H9 (cell line): Measurements from ENCODE around the gene MYH11. TPM values are rescaled to one million over a fixed set of nuclear protein-coding genes. Genes with fewer than 3 reads are reported as not detected.
A peak's percentile ranks its signal among the peaks of the same experiment; 100 is the strongest.

ENCODE experiments used
- DNase-seq: peaks from one replicate; pipeline ENCODE4 v3.0.0-alpha.2; 2017
- H2AFZ ChIP-seq: one replicate; pipeline ENCODE4 v1.6.1; 2013; ENCODE audit warnings: mild to moderate bottlenecking, low read length, control low read depth, moderate library complexity
- H2AK5ac ChIP-seq: 2 replicates; pipeline ENCODE4 v1.6.1; 2013; ENCODE audit warnings: low read length, control low read depth, mixed read lengths; ENCODE audit not compliant: insufficient read length
- H2BK120ac ChIP-seq: one replicate; pipeline ENCODE4 v1.6.1; 2013; ENCODE audit warnings: low read depth, mild to moderate bottlenecking, low read length, control low read depth, inconsistent platforms; ENCODE audit not compliant: poor library complexity, severe bottlenecking
- H2BK12ac ChIP-seq: 2 replicates; pipeline ENCODE4 v1.6.1; 2013; ENCODE audit warnings: low read length, control low read depth, mixed read lengths, low read depth; ENCODE audit not compliant: insufficient read length
- H2BK15ac ChIP-seq: 2 replicates; pipeline ENCODE4 v1.6.1; 2013; ENCODE audit warnings: low read depth, low read length, control low read depth
- H2BK20ac ChIP-seq: one replicate; pipeline ENCODE4 v1.6.1; 2013; ENCODE audit warnings: low read depth, mild to moderate bottlenecking, low read length, control low read depth, inconsistent platforms; ENCODE audit not compliant: poor library complexity, severe bottlenecking
- H2BK5ac ChIP-seq: 2 replicates; pipeline ENCODE4 v1.6.1; 2013; ENCODE audit warnings: low read length, control low read depth, mixed read lengths; ENCODE audit not compliant: insufficient read length
- H3K14ac ChIP-seq: 2 replicates; pipeline ENCODE4 v1.6.1; 2013; ENCODE audit warnings: low read length, control low read depth; ENCODE audit not compliant: insufficient read depth
- H3K18ac ChIP-seq: 2 replicates; pipeline ENCODE4 v1.6.1; 2013; ENCODE audit warnings: low read depth, mild to moderate bottlenecking, mixed read lengths, low read length, control low read depth; ENCODE audit not compliant: insufficient read length
- H3K23ac ChIP-seq: 2 replicates; pipeline ENCODE4 v1.6.1; 2013; ENCODE audit warnings: low read length, control low read depth, mixed read lengths, low read depth; ENCODE audit not compliant: insufficient read length
- H3K23me2 ChIP-seq: 2 replicates; pipeline ENCODE4 v1.6.1; 2013; ENCODE audit warnings: low read depth, mild to moderate bottlenecking, mixed read lengths, low read length, control low read depth; ENCODE audit not compliant: insufficient read length, poor library complexity, severe bottlenecking
- H3K27ac ChIP-seq: 2 replicates; pipeline ENCODE4 v1.5.1; 2013; ENCODE audit warnings: low read length, control low read depth, mixed read lengths, low read depth; ENCODE audit not compliant: insufficient read length
- H3K27me3 ChIP-seq: 2 replicates; pipeline ENCODE4 v1.6.1; 2013; ENCODE audit warnings: low read length, control low read depth, inconsistent platforms; ENCODE audit not compliant: insufficient read depth
- H3K4ac ChIP-seq: 2 replicates; pipeline ENCODE4 v1.6.1; 2013; ENCODE audit warnings: low read depth, mild to moderate bottlenecking, control low read depth, inconsistent platforms, low read length, moderate library complexity
- H3K4me1 ChIP-seq: 2 replicates; pipeline ENCODE4 v1.6.1; 2013; ENCODE audit warnings: low read length, control low read depth, inconsistent platforms; ENCODE audit not compliant: insufficient read depth
- H3K4me2 ChIP-seq: 2 replicates; pipeline ENCODE4 v1.6.1; 2013; ENCODE audit warnings: low read length, control low read depth, mixed read lengths; ENCODE audit not compliant: insufficient read length, insufficient read depth
- H3K56ac ChIP-seq: 2 replicates; pipeline ENCODE4 v1.6.1; 2013; ENCODE audit warnings: low read depth, mild to moderate bottlenecking, mixed read lengths, low read length, control low read depth; ENCODE audit not compliant: insufficient read length
- H3K79me1 ChIP-seq: 2 replicates; pipeline ENCODE4 v1.6.1; 2013; ENCODE audit warnings: low read depth, mild to moderate bottlenecking, moderate library complexity, low read length, control low read depth, inconsistent platforms; ENCODE audit not compliant: insufficient read depth, poor library complexity, severe bottlenecking
- H3K79me2 ChIP-seq: 2 replicates; pipeline ENCODE4 v1.6.1; 2013; ENCODE audit warnings: low read length, control low read depth, inconsistent platforms; ENCODE audit not compliant: insufficient read depth
- H3K9ac ChIP-seq: 2 replicates; pipeline ENCODE4 v1.6.1; 2013; ENCODE audit warnings: low read length, control low read depth, mixed read lengths; ENCODE audit not compliant: insufficient read length; ENCODE audit errors: extremely low read depth
- H3K9me3 ChIP-seq: one replicate; pipeline ENCODE4 v1.6.1; 2013; ENCODE audit warnings: low read depth, low read length, inconsistent platforms; ENCODE audit not compliant: control insufficient read depth
- H3T11ph ChIP-seq: one replicate; pipeline ENCODE4 v1.6.1; 2013; ENCODE audit warnings: mild to moderate bottlenecking, low read length, control low read depth, inconsistent platforms
- H4K20me1 ChIP-seq: one replicate; pipeline ENCODE4 v1.6.1; 2013; ENCODE audit not compliant: control insufficient read depth, insufficient read length, insufficient read depth
- H4K5ac ChIP-seq: 2 replicates; pipeline ENCODE4 v1.6.1; 2013; ENCODE audit warnings: low read depth, mild to moderate bottlenecking, mixed read lengths, low read length, control low read depth; ENCODE audit not compliant: insufficient read length
- H4K8ac ChIP-seq: replicated peaks from 2 replicates; pipeline ENCODE4 v1.6.1; 2013; ENCODE audit warnings: low read length, control low read depth, mixed read lengths, low read depth; ENCODE audit not compliant: insufficient read length
- H4K91ac ChIP-seq: 2 replicates; pipeline ENCODE4 v1.6.1; 2013; ENCODE audit warnings: low read depth, mild to moderate bottlenecking, moderate library complexity, mixed read lengths, low read length, control low read depth; ENCODE audit not compliant: insufficient read length
- H3K27ac Mint-ChIP-seq, 3 experiments: 2 replicates in 2 of 3; 3 replicates in 1 of 3; pipeline ENCODE4 v1.8.0; 2020 to 2021; ENCODE audit warnings: mixed read lengths in 3 of 3, mild to moderate bottlenecking in 1 of 3, moderate library complexity in 1 of 3
- H3K27me3 Mint-ChIP-seq: 2 replicates; pipeline ENCODE4 v1.8.0; 2021; ENCODE audit warnings: low read depth, mild to moderate bottlenecking, moderate library complexity, mixed read lengths
- H3K36me3 Mint-ChIP-seq, 3 experiments: 2 replicates in 2 of 3; 3 replicates in 1 of 3; pipeline ENCODE4 v1.8.0; 2020 to 2021; ENCODE audit warnings: low read depth in 3 of 3, mixed read lengths in 3 of 3; ENCODE audit not compliant: insufficient read depth in 1 of 3
- H3K4me1 Mint-ChIP-seq, 2 experiments: 2 replicates each; pipeline ENCODE4 v1.8.0; 2020; ENCODE audit warnings: mixed read lengths in 2 of 2
- H3K4me3 Mint-ChIP-seq, 2 experiments: 2 replicates in 1 of 2; 3 replicates in 1 of 2; pipeline ENCODE4 v1.8.0; 2020 to 2021; ENCODE audit warnings: mild to moderate bottlenecking in 2 of 2, mixed read lengths in 2 of 2, moderate library complexity in 1 of 2
- H3K9me3 Mint-ChIP-seq, 2 experiments: 2 replicates in 1 of 2; 3 replicates in 1 of 2; pipeline ENCODE4 v1.8.0; 2020; ENCODE audit warnings: mild to moderate bottlenecking in 2 of 2, mixed read lengths in 2 of 2, moderate library complexity in 1 of 2
- WGBS: extraction: QIAGEN DNeasy Blood & Tissue Kit; methylation state at CpG from one replicate; pipeline ENCODE4 v1.1.7; 2013; ENCODE audit warnings: missing lambda C conversion rate, low lambda C conversion rate, mixed read lengths; ENCODE audit not compliant: insufficient read length; ENCODE audit errors: extremely low coverage; 5-methylcytosine and 5-hydroxymethylcytosine counted together
- total RNA-seq: library from RNA; stranded (reverse); gene quantifications from 2 replicates; pipeline ENCODE4 v1.2.1, GENCODE V29; 2021
- TF ChIP-seq, protein P1 (sequence below): fragments of 200-600 bp; sonication (generic); conservative IDR thresholded peaks from 3 replicates; pipeline ENCODE4 v1.8.0; 2021; ENCODE audit warnings: antibody characterized with exemption, mild to moderate bottlenecking

Gene MYH11
- total RNA-seq, 1 experiment from 2014 or later: 0.42 TPM

DNA sequence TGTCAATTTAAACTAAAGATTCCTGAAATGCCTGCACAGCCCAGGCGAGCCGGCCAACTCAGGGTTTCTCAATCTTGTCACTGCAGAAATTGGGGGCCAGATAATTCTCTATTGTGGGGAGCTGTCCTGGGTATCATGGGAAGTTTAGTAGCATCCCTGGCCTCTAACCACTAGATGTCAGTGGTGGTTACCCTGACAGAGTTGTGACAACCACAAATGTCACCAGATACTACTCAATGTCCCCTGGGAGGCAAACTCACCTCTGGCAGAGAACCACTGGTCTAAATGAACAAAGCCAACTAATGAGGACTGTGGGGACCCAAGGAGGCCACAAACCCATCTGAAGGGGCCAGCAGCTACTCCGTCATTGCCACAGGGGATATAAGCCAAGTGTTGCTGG is 90.9 kb downstream of the MYH11 start:
- Mint-ChIP-seq H3K36me3 (no peaks in the 10 kb centered on the region), H3K27me3 (no peaks in the 10 kb centered on the region; the same call in 1 of the 2 replicates), H3K27ac (no peak overlapping the region), H3K4me1 (peaks cover 10 to 12% of the 10 kb centered on the region in 2 experiments), H3K9me3 (no peaks in the 10 kb centered on the region), H3K4me3 (no peak overlapping the region)
- Histone ChIP-seq H3K23ac (no peak overlapping the region), H3K27me3 (no peaks in the 10 kb centered on the region), H2AK5ac (no peak overlapping the region), H3K18ac (no peak overlapping the region), H3K4me1 (no peaks in the 10 kb centered on the region), H3K14ac (no peak overlapping the region), H3K79me1 (no peaks in the 10 kb centered on the region), H2BK12ac (no peak overlapping the region), H3K4ac (no peak overlapping the region), H2BK15ac (no peak overlapping the region), H2BK5ac (no peak overlapping the region), H2BK120ac (no peak overlapping the region), H4K5ac (no peak overlapping the region), H2BK20ac (no peak overlapping the region), H3K23me2 (no peaks in the 10 kb centered on the region), H2AFZ (no peak overlapping the region), H3K9me3 (no peaks in the 10 kb centered on the region), H3K9ac (no peak overlapping the region), H4K8ac (no peak overlapping the region), H4K20me1 (no peaks in the 10 kb centered on the region), H3K79me2 (no peaks in the 10 kb centered on the region), H3K56ac (no peak overlapping the region), H3K27ac (no peak overlapping the region), H3T11ph (no peak overlapping the region), H3K4me2 (no peak overlapping the region), H4K91ac (no peak overlapping the region)
- no CpG with 5 or more reads among the region's 3 CpGs for WGBS
- TF ChIP-seq, protein P1, sequence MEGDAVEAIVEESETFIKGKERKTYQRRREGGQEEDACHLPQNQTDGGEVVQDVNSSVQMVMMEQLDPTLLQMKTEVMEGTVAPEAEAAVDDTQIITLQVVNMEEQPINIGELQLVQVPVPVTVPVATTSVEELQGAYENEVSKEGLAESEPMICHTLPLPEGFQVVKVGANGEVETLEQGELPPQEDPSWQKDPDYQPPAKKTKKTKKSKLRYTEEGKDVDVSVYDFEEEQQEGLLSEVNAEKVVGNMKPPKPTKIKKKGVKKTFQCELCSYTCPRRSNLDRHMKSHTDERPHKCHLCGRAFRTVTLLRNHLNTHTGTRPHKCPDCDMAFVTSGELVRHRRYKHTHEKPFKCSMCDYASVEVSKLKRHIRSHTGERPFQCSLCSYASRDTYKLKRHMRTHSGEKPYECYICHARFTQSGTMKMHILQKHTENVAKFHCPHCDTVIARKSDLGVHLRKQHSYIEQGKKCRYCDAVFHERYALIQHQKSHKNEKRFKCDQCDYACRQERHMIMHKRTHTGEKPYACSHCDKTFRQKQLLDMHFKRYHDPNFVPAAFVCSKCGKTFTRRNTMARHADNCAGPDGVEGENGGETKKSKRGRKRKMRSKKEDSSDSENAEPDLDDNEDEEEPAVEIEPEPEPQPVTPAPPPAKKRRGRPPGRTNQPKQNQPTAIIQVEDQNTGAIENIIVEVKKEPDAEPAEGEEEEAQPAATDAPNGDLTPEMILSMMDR: peak; percentile 75
- peak; percentile 46 for DNase-seq
